Left ventricle myocardium inferior (tissue), 1 donor: ENCODE measurements around the gene CTNNBIP1. TPM values are rescaled to one million over a fixed set of nuclear protein-coding genes. Genes with fewer than 3 reads are reported as not detected.

ENCODE experiments used
- DNase-seq: peaks from one replicate; pipeline ENCODE4 v3.0.0-alpha.2; 2020
- H3K27ac ChIP-seq: fragments of 200-600 bp; replicated peaks from 2 replicates; pipeline ENCODE4 v1.8.0; 2021
- H3K27me3 ChIP-seq: fragments of 200-600 bp; 2 replicates; pipeline ENCODE4 v1.8.0; 2021; ENCODE audit warnings: low read depth
- H3K36me3 ChIP-seq: fragments of 200-600 bp; 2 replicates; pipeline ENCODE4 v1.8.0; 2021
- H3K4me1 ChIP-seq: fragments of 200-600 bp; 2 replicates; pipeline ENCODE4 v1.8.0; 2021
- H3K4me3 ChIP-seq: fragments of 200-600 bp; 2 replicates; pipeline ENCODE4 v1.8.0; 2021; ENCODE audit warnings: mild to moderate bottlenecking, moderate library complexity
- H3K9me3 ChIP-seq: fragments of 200-600 bp; replicated peaks from 2 replicates; pipeline ENCODE4 v1.8.0; 2021
- intact Hi-C: fragments of 100-400 bp; cut with micrococcal nuclease; formaldehyde crosslinking; loops from one replicate; pipeline ENCODE4 v1.11.0; 2022
- total RNA-seq: library from RNA; stranded (reverse); fragmentation: NEBNext Ultra II Directional; extraction: Animal tissue kit (Norgen Biotek cat#: 25700); gene quantifications from one replicate; pipeline ENCODE4 v1.2.1, GENCODE V29; 2021
- TF ChIP-seq, protein P1 (sequence below): fragments of 200-600 bp; IDR thresholded peaks from 2 replicates; pipeline ENCODE4 v1.8.0; 2021; ENCODE audit warnings: antibody characterized with exemption, mild to moderate bottlenecking, borderline replicate concordance
- donor health status: DM: no; HTN: yes; CAD: no; lungs with severe emphysema.

Gene CTNNBIP1
- total RNA-seq, 1 donor from 2014 or later, result 42.6 TPM

DNA sequence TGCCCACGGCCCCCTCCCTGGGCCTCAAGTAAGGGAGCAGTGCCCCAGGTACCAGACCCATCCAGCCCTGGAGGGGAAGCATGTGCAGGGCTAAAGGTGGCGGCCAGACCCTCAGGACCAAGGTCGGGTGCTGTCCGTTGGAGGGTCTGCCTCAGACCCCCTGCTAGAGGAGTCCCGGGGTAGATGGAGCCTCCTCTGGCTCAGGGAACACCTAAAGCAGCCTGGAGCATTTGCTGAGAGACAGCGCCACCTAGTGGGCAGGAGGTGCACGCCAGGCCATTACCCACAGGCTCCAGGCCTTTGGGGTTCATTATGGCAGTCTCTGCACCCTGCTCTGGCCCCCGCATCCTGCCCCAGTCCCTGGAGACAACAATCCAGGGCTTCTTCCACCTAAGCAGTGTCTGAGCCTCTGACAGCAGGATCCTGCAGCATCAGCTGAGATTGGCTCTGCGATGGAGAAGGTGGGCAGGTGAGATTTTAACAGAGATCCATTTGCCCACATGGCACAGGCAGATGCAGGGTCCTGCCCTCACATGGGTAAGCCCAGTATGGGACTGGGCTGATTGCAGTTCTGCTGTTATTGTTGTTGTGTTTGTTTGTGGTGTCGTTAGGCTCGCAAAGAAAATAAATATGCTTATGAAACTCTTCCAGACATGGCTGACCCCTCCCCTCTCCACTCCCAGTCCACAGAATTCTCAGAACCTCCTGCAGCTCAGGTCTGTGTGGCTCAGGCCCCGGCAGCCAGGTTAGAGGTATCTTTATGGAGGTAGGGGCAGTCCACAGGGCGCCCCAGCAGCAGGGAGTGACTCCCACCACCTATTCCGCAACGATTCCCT lies 42.4 kb downstream of the CTNNBIP1 start:
- TF ChIP-seq, protein P1, sequence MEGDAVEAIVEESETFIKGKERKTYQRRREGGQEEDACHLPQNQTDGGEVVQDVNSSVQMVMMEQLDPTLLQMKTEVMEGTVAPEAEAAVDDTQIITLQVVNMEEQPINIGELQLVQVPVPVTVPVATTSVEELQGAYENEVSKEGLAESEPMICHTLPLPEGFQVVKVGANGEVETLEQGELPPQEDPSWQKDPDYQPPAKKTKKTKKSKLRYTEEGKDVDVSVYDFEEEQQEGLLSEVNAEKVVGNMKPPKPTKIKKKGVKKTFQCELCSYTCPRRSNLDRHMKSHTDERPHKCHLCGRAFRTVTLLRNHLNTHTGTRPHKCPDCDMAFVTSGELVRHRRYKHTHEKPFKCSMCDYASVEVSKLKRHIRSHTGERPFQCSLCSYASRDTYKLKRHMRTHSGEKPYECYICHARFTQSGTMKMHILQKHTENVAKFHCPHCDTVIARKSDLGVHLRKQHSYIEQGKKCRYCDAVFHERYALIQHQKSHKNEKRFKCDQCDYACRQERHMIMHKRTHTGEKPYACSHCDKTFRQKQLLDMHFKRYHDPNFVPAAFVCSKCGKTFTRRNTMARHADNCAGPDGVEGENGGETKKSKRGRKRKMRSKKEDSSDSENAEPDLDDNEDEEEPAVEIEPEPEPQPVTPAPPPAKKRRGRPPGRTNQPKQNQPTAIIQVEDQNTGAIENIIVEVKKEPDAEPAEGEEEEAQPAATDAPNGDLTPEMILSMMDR, result peak; percentile 98
- H3K27me3 ChIP-seq, result no peaks in the 10 kb centered on the region
- peaks cover 25% of the 10 kb centered on the region for H3K4me1 ChIP-seq
- no peak overlapping the region for H3K4me3 ChIP-seq
- peaks cover 59% of the 10 kb centered on the region for H3K36me3 ChIP-seq
- no peak overlapping the region for H3K27ac ChIP-seq
- DNase-seq, result peak; percentile 76
- intact Hi-C loops, result loop anchor here (10.0 kb wide), 1 partner anchor 143 kb away; no protein-coding TSS in a partner anchor
- H3K9me3 ChIP-seq, result no peaks in the 10 kb centered on the region

DNA sequence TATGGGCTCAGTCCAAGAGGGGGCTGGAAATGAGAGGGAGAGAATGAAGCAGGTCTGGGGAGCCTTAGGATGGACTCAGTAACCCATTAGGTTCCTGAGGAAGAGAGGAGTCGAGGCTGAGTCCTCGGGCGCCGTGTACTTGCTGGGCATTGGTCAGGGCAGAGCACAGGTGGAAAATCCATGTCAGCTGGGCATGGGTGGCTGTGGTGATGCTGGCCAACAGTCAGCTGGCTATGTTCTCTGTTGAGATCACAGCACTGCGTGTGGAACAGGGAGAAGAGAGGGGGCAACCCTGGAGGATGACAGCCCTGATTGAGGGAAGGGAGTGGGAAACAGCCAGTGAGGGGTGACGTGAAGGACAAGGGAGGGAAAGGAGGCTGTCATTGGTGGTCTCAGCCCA lies 43.2 kb downstream of the CTNNBIP1 start:
- no peak overlapping the region for H3K27ac ChIP-seq
- peaks cover 25% of the 10 kb centered on the region for H3K4me1 ChIP-seq
- no peaks in the 10 kb centered on the region for H3K9me3 ChIP-seq
- TF ChIP-seq, protein P1, result no peak
- no peak overlapping the region for H3K4me3 ChIP-seq
- intact Hi-C loops, result loop anchor here (10.0 kb wide), 1 partner anchor 142 kb away; no protein-coding TSS in a partner anchor
- DNase-seq, result no peak
- no peaks in the 10 kb centered on the region for H3K27me3 ChIP-seq
- peaks cover 60% of the 10 kb centered on the region for H3K36me3 ChIP-seq

DNA sequence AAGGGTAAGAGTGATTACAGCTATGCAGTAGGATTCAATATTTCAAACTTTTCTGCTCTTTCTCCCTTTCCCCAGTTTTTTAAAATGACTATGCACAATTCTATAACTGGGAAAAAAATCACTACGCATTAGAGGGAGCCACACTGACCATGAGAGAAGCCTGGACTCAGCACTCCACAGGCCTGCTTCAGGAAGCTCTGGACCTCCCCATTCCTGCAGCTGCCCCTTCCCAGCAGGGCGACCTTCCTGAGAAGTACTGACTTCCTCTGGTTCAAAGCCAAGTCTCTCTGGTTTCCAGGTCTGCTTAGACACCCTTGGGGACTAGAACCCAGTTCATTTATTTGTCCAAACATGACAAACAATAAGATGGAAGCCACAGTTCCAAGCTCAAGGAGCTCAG lies 44.3 kb downstream of the CTNNBIP1 start:
- intact Hi-C loops, result loop anchor here (10.0 kb wide), 1 partner anchor 141 kb away; no protein-coding TSS in a partner anchor
- no peaks in the 10 kb centered on the region for H3K9me3 ChIP-seq
- H3K27me3 ChIP-seq, result no peaks in the 10 kb centered on the region
- H3K4me1 ChIP-seq, result peaks cover 25% of the 10 kb centered on the region
- H3K36me3 ChIP-seq, result peaks cover 53% of the 10 kb centered on the region
- no peak overlapping the region for H3K4me3 ChIP-seq
- TF ChIP-seq, protein P1, result no peak
- peak overlapping the region; percentile 38 for H3K27ac ChIP-seq
- DNase-seq, result no peak

DNA sequence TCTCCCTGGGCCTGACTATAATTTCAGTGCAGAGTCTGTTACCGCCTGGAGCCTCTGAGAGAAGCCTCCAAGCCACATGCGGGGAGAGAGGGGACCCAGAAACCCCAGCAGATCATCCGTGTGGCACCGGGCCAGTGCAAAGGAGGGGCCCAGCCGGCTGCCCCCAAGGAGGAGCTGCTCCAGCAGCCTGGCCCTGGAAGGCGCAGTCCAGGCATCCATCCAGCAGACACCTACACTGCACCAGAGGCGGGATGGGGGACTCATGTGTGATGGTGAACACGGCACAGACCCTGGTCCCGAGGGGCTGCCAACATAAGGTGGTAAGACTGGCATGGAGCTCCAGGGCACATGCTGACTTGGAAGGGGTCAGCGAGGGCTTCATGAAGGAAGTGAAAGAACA lies 46.7 kb downstream of the CTNNBIP1 start:
- Histone ChIP-seq H3K27ac (no peak overlapping the region), H3K4me3 (no peak overlapping the region), H3K9me3 (no peaks in the 10 kb centered on the region), H3K27me3 (no peaks in the 10 kb centered on the region), H3K4me1 (peaks cover 37% of the 10 kb centered on the region), H3K36me3 (peaks cover 42% of the 10 kb centered on the region)
- intact Hi-C loops, result loop anchor here (10.0 kb wide), 1 partner anchor 139 kb away; no protein-coding TSS in a partner anchor
- TF ChIP-seq, protein P1, result no peak
- DNase-seq, result no peak

DNA sequence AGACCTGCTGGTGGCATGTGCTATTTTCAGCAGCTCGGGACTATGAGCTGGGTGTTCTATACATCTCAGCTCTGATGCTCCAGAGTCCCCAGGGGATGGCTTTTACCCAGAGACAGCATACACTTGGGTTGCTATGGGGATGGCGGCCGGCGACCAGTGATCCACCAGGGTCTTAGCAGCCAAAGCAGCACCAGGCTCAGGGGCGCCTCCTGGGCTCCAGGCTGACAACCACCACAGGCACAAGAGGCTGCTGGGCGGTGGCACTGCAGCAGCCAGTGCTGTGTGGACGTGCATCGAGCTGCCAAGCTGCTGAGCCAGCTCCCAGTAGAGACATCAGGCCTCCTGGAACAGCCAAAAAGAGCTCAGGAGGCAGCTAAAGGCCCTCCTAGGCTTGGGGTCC lies 48.7 kb downstream of the CTNNBIP1 start:
- peaks cover 54% of the 10 kb centered on the region for H3K36me3 ChIP-seq
- H3K4me3 ChIP-seq, result no peak overlapping the region
- TF ChIP-seq, protein P1, result no peak
- intact Hi-C loops, result loop anchor here (10.0 kb wide), 1 partner anchor 137 kb away; no protein-coding TSS in a partner anchor
- H3K4me1 ChIP-seq, result peaks cover 24% of the 10 kb centered on the region
- no peak for DNase-seq
- no peaks in the 10 kb centered on the region for H3K27me3 ChIP-seq
- H3K9me3 ChIP-seq, result no peaks in the 10 kb centered on the region
- no peak overlapping the region for H3K27ac ChIP-seq
